Ectodermal cell (in vitro differentiated cells): ENCODE measurements around the gene TRIM34. TPM values are rescaled to one million over a fixed set of nuclear protein-coding genes. Genes with fewer than 3 reads are reported as not detected.
"Not testable (repeated sequence)": the region's sequence is repeated elsewhere in the genome, so short reads cannot be mapped to it uniquely, and the experiment has no call there.

Experiments
- H3K27ac ChIP-seq: 2 replicates; pipeline ENCODE4 v1.7.0; 2013; ENCODE audit warnings: mild to moderate bottlenecking, low read depth, low read length; ENCODE audit not compliant: insufficient read depth, poor library complexity, severe bottlenecking
- H3K27me3 ChIP-seq: 2 replicates; pipeline ENCODE4 v1.7.0; 2013; ENCODE audit warnings: mild to moderate bottlenecking, low read length; ENCODE audit not compliant: insufficient read depth, control insufficient read depth, poor library complexity, severe bottlenecking
- H3K36me3 ChIP-seq: one replicate; pipeline ENCODE4 v1.7.0; 2013; ENCODE audit warnings: low read length; ENCODE audit not compliant: control insufficient read depth, insufficient read depth
- H3K4me1 ChIP-seq: one replicate; pipeline ENCODE4 v1.7.0; 2013; ENCODE audit warnings: low read length; ENCODE audit not compliant: control insufficient read depth, insufficient read depth
- H3K4me3 ChIP-seq: 2 replicates; pipeline ENCODE4 v1.7.0; 2013; ENCODE audit warnings: low read depth, low read length, control low read depth; ENCODE audit not compliant: insufficient read depth
- H3K9me3 ChIP-seq: 2 replicates; pipeline ENCODE4 v1.7.0; 2013; ENCODE audit warnings: mild to moderate bottlenecking, low read length, moderate library complexity; ENCODE audit not compliant: control insufficient read depth
- WGBS, 2 experiments: methylation state at CpG; one replicate each; pipeline ENCODE4 v1.1.7; 2013; ENCODE audit warnings: missing lambda C conversion rate in 2 of 2; 5-methylcytosine and 5-hydroxymethylcytosine counted together
- polyA plus RNA-seq, 4 experiments: library from polyadenylated mRNA; stranded (reverse); fragments of 50-300 nt; gene quantifications; one replicate each; pipeline ENCODE4 v1.2.3, GENCODE V29; 2013

The TRIM34 gene
- 2.5 TPM for polyA plus RNA-seq (2013, experiment 1 of 4)
- polyA plus RNA-seq (2013, experiment 2 of 4) = 2.5 TPM
- 2.7 TPM for polyA plus RNA-seq (2013, experiment 3 of 4)
- polyA plus RNA-seq (2013, experiment 4 of 4) = 2.9 TPM

- H3K4me1 ChIP-seq = peaks cover 6% of the 10 kb centered on the region
- H3K36me3 ChIP-seq = no peaks in the 10 kb centered on the region
- H3K4me3 ChIP-seq = peak within 1 kb of the TSS; percentile 26
- H3K9me3 ChIP-seq = no peaks in the 10 kb centered on the region
- H3K27ac ChIP-seq = no peak within 1 kb of the TSS
- H3K27me3 ChIP-seq = no peaks in the 10 kb centered on the region
- 70% methylated on average over 6 to 7 of the region's 7 CpGs for WGBS, 2 experiments
Measured at GRCh38 chr11:5624489-5625279, at the start of gene TRIM34. Gene TRIM34, plus strand, starts transcription at chr11:5625001. Its CDS starts 7,331 bp downstream, at chr11:5632332.

- Histone ChIP-seq H3K27ac (no peak overlapping the region), H3K36me3 (no peaks in the 10 kb centered on the region), H3K27me3 (no peaks in the 10 kb centered on the region), H3K4me1 (no peaks in the 10 kb centered on the region), H3K4me3 (no peak overlapping the region), H3K9me3 (no peaks in the 10 kb centered on the region)
- 72 to 79% methylated on average over 4 of the region's 4 CpGs for WGBS, 2 experiments
Measured at GRCh38 chr11:5575152-5575551, 49.6 kb upstream of the TRIM34 start.

GRCh38 chr11:5577101-5577500 lies 47.7 kb upstream of the TRIM34 start:
- Histone ChIP-seq H3K4me1 (no peaks in the 10 kb centered on the region), H3K27ac (no peak overlapping the region), H3K4me3 (no peak overlapping the region), H3K27me3 (no peaks in the 10 kb centered on the region), H3K36me3 (no peaks in the 10 kb centered on the region), H3K9me3 (no peaks in the 10 kb centered on the region)

GRCh38 chr11:5580577-5580976 lies 44.2 kb upstream of the TRIM34 start, which contains the start of gene OR52B6:
Gene OR52B6, plus strand, starts transcription at chr11:5580877. Its CDS starts 0 bp downstream, at chr11:5580877.
- Histone ChIP-seq H3K27me3 (no peaks in the 10 kb centered on the region), H3K4me3 (no peak within 1 kb of the TSS), H3K27ac (no peak within 1 kb of the TSS), H3K4me1 (no peaks in the 10 kb centered on the region), H3K36me3 (no peaks in the 10 kb centered on the region), H3K9me3 (no peaks in the 10 kb centered on the region)
- WGBS, 2 experiments = 95% methylated on average over 8 of the region's 8 CpGs

- Histone ChIP-seq H3K27ac (no peak overlapping the region), H3K27me3 (no peaks in the 10 kb centered on the region), H3K4me3 (no peak overlapping the region), H3K9me3 (no peaks in the 10 kb centered on the region), H3K4me1 (no peaks in the 10 kb centered on the region), H3K36me3 (no peaks in the 10 kb centered on the region)
- WGBS, 2 experiments = 94 to 96% methylated on average over 4 of the region's 4 CpGs
Measured at GRCh38 chr11:5581014-5581413, 43.8 kb upstream of the TRIM34 start.

GRCh38 chr11:5584458-5584857 lies 40.3 kb upstream of the TRIM34 start:
- not testable (repeated sequence) for H3K27ac ChIP-seq, H3K4me3 ChIP-seq, H3K36me3 ChIP-seq, H3K4me1 ChIP-seq, H3K9me3 ChIP-seq, H3K27me3 ChIP-seq
- WGBS, 2 experiments = 84 to 85% methylated on average over 3 to 4 of the region's 5 CpGs

GRCh38 chr11:5589906-5590305 lies 34.9 kb upstream of the TRIM34 start:
- H3K4me1 ChIP-seq, H3K36me3 ChIP-seq, H3K9me3 ChIP-seq, H3K27me3 ChIP-seq, H3K4me3 ChIP-seq, H3K27ac ChIP-seq: not testable (repeated sequence)
- WGBS, 2 experiments = 97 to 98% methylated on average over 31 of the region's 31 CpGs

GRCh38 chr11:5591613-5592012 lies 33.2 kb upstream of the TRIM34 start:
- Histone ChIP-seq H3K4me3 (no peak overlapping the region), H3K27ac (no peak overlapping the region), H3K9me3 (no peaks in the 10 kb centered on the region), H3K36me3 (no peaks in the 10 kb centered on the region), H3K27me3 (no peaks in the 10 kb centered on the region), H3K4me1 (no peaks in the 10 kb centered on the region)
- 90% methylated on average over 3 of the region's 3 CpGs for WGBS, 2 experiments

GRCh38 chr11:5592615-5593014 lies 32.2 kb upstream of the TRIM34 start:
- Histone ChIP-seq H3K27ac (no peak overlapping the region), H3K27me3 (no peaks in the 10 kb centered on the region), H3K36me3 (no peaks in the 10 kb centered on the region), H3K4me3 (no peak overlapping the region), H3K4me1 (no peaks in the 10 kb centered on the region), H3K9me3 (no peaks in the 10 kb centered on the region)
- whole genome bisulfite sequencing, 2 experiments = 92 to 94% methylated on average over 5 of the region's 5 CpGs

- Histone ChIP-seq H3K4me3 (no peak overlapping the region), H3K36me3 (no peaks in the 10 kb centered on the region), H3K27ac (no peak overlapping the region), H3K4me1 (no peaks in the 10 kb centered on the region), H3K9me3 (no peaks in the 10 kb centered on the region), H3K27me3 (no peaks in the 10 kb centered on the region)
- 100% methylated on average over 1 of the region's 1 CpG; no CpG with 5 or more reads in 1 of the 2 experiments for WGBS, 2 experiments
Measured at GRCh38 chr11:5593146-5593545, 31.7 kb upstream of the TRIM34 start.
